Measurements from ENCODE around the gene CLTA.

Gene CLTA

GRCh38 chr9:36213387-36213786 lies 22.7 kb downstream of the CLTA start:
- H3K4me3 ChIP-seq (ENCODE audit: control insufficient read depth, low read depth, low read length) = no peak overlapping the region
- TF ChIP-seq CTCF (conservative IDR thresholded peaks at IDR 0.05; ENCODE audit: control insufficient read depth, insufficient read depth, low read depth, low read length) = no peak
- DNase-seq (ENCODE audit: low read depth) = no peak

GRCh38 chr9:36213989-36214388 lies 23.3 kb downstream of the CLTA start:
- no peak overlapping the region for H3K4me3 ChIP-seq (ENCODE audit: control insufficient read depth, low read depth, low read length)
- no peak for DNase-seq (ENCODE audit: low read depth)
- TF ChIP-seq CTCF (conservative IDR thresholded peaks at IDR 0.05; ENCODE audit: control insufficient read depth, insufficient read depth, low read depth, low read length) = no peak

- H3K4me3 ChIP-seq (ENCODE audit: control insufficient read depth, low read depth, low read length) = no peak overlapping the region
- DNase-seq (ENCODE audit: low read depth) = peak; percentile 65
- TF ChIP-seq CTCF (conservative IDR thresholded peaks at IDR 0.05; ENCODE audit: control insufficient read depth, insufficient read depth, low read depth, low read length) = no peak
Observed at GRCh38 chr9:36214571-36214970, 23.9 kb downstream of the CLTA start.

- no peak overlapping the region for H3K4me3 ChIP-seq (ENCODE audit: control insufficient read depth, low read depth, low read length)
- no peak for DNase-seq (ENCODE audit: low read depth)
- TF ChIP-seq CTCF (conservative IDR thresholded peaks at IDR 0.05; ENCODE audit: control insufficient read depth, insufficient read depth, low read depth, low read length) = no peak
Observed at GRCh38 chr9:36217256-36217968, 26.7 kb downstream of the CLTA start.

GRCh38 chr9:36218011-36218410 lies 27.3 kb downstream of the CLTA start:
- no peak for TF ChIP-seq CTCF (conservative IDR thresholded peaks at IDR 0.05; ENCODE audit: control insufficient read depth, insufficient read depth, low read depth, low read length)
- no peak overlapping the region for H3K4me3 ChIP-seq (ENCODE audit: control insufficient read depth, low read depth, low read length)
- DNase-seq (ENCODE audit: low read depth) = no peak

GRCh38 chr9:36218411-36218901 lies 27.7 kb downstream of the CLTA start:
- TF ChIP-seq CTCF (conservative IDR thresholded peaks at IDR 0.05; ENCODE audit: control insufficient read depth, insufficient read depth, low read depth, low read length) = no peak
- H3K4me3 ChIP-seq (ENCODE audit: control insufficient read depth, low read depth, low read length) = no peak overlapping the region
- no peak for DNase-seq (ENCODE audit: low read depth)

All from fibroblast of mammary gland (primary cell).